ENCODE data around the gene SCN1B.

- TF ChIP-seq, protein P1, sequence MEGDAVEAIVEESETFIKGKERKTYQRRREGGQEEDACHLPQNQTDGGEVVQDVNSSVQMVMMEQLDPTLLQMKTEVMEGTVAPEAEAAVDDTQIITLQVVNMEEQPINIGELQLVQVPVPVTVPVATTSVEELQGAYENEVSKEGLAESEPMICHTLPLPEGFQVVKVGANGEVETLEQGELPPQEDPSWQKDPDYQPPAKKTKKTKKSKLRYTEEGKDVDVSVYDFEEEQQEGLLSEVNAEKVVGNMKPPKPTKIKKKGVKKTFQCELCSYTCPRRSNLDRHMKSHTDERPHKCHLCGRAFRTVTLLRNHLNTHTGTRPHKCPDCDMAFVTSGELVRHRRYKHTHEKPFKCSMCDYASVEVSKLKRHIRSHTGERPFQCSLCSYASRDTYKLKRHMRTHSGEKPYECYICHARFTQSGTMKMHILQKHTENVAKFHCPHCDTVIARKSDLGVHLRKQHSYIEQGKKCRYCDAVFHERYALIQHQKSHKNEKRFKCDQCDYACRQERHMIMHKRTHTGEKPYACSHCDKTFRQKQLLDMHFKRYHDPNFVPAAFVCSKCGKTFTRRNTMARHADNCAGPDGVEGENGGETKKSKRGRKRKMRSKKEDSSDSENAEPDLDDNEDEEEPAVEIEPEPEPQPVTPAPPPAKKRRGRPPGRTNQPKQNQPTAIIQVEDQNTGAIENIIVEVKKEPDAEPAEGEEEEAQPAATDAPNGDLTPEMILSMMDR (CRISPR knock-in tag; IDR thresholded peaks at IDR 0.05): no peak
- TF ChIP-seq ZBTB21 (CRISPR knock-in tag; IDR thresholded peaks at IDR 0.05): no peak
- no peak for TF ChIP-seq HNRNPH1 (optimal IDR thresholded peaks at IDR 0.05; ENCODE audit: low read depth, low read length)
- no peak for TF ChIP-seq MIER2 (CRISPR knock-in tag; IDR thresholded peaks at IDR 0.05)
- 0 out of 2 replicates have a peak, but pooled peaks have one; percentile 25 for TF ChIP-seq ZNF776 (CRISPR knock-in tag; IDR thresholded peaks at IDR 0.05)
- no peak for TF ChIP-seq ZSCAN29 (CRISPR knock-in tag; conservative IDR thresholded peaks at IDR 0.05)
- TF ChIP-seq, protein P2, sequence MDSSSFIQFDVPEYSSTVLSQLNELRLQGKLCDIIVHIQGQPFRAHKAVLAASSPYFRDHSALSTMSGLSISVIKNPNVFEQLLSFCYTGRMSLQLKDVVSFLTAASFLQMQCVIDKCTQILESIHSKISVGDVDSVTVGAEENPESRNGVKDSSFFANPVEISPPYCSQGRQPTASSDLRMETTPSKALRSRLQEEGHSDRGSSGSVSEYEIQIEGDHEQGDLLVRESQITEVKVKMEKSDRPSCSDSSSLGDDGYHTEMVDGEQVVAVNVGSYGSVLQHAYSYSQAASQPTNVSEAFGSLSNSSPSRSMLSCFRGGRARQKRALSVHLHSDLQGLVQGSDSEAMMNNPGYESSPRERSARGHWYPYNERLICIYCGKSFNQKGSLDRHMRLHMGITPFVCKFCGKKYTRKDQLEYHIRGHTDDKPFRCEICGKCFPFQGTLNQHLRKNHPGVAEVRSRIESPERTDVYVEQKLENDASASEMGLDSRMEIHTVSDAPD (CRISPR knock-in tag; IDR thresholded peaks at IDR 0.05): no peak
- no peak for TF ChIP-seq ELF1 (CRISPR knock-in tag; IDR thresholded peaks at IDR 0.05)
Observed at GRCh38 chr19:35029737-35030256, 473 bp upstream of the SCN1B start.
